Measurements from ENCODE around the gene PEDS1. TPM values are rescaled to one million over a fixed set of nuclear protein-coding genes. Genes with fewer than 3 reads are reported as not detected.

PEDS1 gene
- total and polyA plus RNA-seq, 11 donors = 13.7 to 37.4 (median 28.4) TPM

- ATAC-seq (no peak), DNase-seq (peak in 1 of 5 donors; percentile 49)
- H3K9me3 ChIP-seq = peaks cover 0 to 6% (median 0%) of the 10 kb centered on the region in 12 donors
- peak overlapping the region in 5 of 12 donors; percentile 12 to 95 (median 81) for H3K4me3 ChIP-seq
- TF ChIP-seq POLR2A (IDR thresholded peaks at IDR 0.05) (no peak), CTCF (IDR thresholded peaks at IDR 0.05) (no peak)
- H3K4me1 ChIP-seq = peaks cover 0 to 30% (median 19%) of the 10 kb centered on the region in 12 donors
- H3K27me3 ChIP-seq = no peaks in the 10 kb centered on the region
- peaks cover 0 to 28% (median 0%) of the 10 kb centered on the region in 9 donors for H3K36me3 ChIP-seq
- H3K27ac ChIP-seq = peak overlapping the region in 6 of 12 donors; percentile 33 to 100 (median 99)
- intact Hi-C loops (cut with DNase I) = loop anchor here (5.0 to 10.0 kb wide), 10 partner anchors 80 to 202 kb away; no protein-coding TSS in a partner anchor
- 72 to 83% (median 80%) methylated on average over 8 of the region's 8 CpGs for WGBS, 4 donors
Measured at GRCh38 chr20:50194831-50195523, 41.5 kb upstream of the PEDS1 start.

GRCh38 chr20:50194422-50194830 is 40.9 kb upstream of the PEDS1 start:
- peaks cover 0 to 34% (median 19%) of the 10 kb centered on the region in 12 donors for H3K4me1 ChIP-seq
- no peaks in the 10 kb centered on the region for H3K27me3 ChIP-seq
- peak overlapping the region in 9 of 12 donors; percentile 76 to 96 (median 87) for H3K4me3 ChIP-seq
- ATAC-seq (no peak), DNase-seq (no peak)
- H3K27ac ChIP-seq = peak overlapping the region in 9 of 12 donors; percentile 97 to 100 (median 99)
- H3K9me3 ChIP-seq = peaks cover 0 to 3% (median 0%) of the 10 kb centered on the region in 12 donors
- no peak for TF ChIP-seq CTCF (IDR thresholded peaks at IDR 0.05)
- H3K36me3 ChIP-seq = peaks cover 0 to 28% (median 0%) of the 10 kb centered on the region in 9 donors
- 72 to 82% (median 81%) methylated on average over 7 of the region's 7 CpGs for WGBS, 4 donors
- intact Hi-C loops (cut with DNase I) = loop anchor here (5.0 to 10.0 kb wide), 10 partner anchors 80 to 203 kb away; no protein-coding TSS in a partner anchor

GRCh38 chr20:50193836-50194421 is 40.4 kb upstream of the PEDS1 start:
- Histone ChIP-seq H3K9me3 (no peaks in the 10 kb centered on the region), H3K27me3 (no peaks in the 10 kb centered on the region), H3K27ac (peak overlapping the region in 11 of 12 donors; percentile 97 to 100 (median 99)), H3K4me1 (peaks cover 0 to 39% (median 19%) of the 10 kb centered on the region in 12 donors), H3K4me3 (peak overlapping the region; percentile 76 to 96 (median 88)), H3K36me3 (peaks cover 0 to 28% (median 0%) of the 10 kb centered on the region in 9 donors)
- intact Hi-C loops (cut with DNase I) = loop anchor here (5.0 to 10.0 kb wide), 10 partner anchors 81 to 203 kb away; no protein-coding TSS in a partner anchor
- DNase-seq = peak in 1 of 5 donors; percentile 65
- no peak for ATAC-seq
- WGBS, 4 donors = 48 to 67% (median 63%) methylated on average over 11 to 16 of the region's 16 CpGs
- TF ChIP-seq CTCF (IDR thresholded peaks at IDR 0.05) (no peak), POLR2A (IDR thresholded peaks at IDR 0.05) (peak in 1 of 2 donors; percentile 9)
